Smooth muscle cell of the brain vasculature (primary cell): Measurements from ENCODE around the gene ACVR1.
A peak's percentile ranks its signal among the peaks of the same experiment; 100 is the strongest.

ENCODE experiments used
- DNase-seq: peaks from one replicate; pipeline ENCODE4 v3.0.0-alpha.2; 2012; ENCODE audit warnings: low read depth, low spot score

Gene ACVR1

DNA sequence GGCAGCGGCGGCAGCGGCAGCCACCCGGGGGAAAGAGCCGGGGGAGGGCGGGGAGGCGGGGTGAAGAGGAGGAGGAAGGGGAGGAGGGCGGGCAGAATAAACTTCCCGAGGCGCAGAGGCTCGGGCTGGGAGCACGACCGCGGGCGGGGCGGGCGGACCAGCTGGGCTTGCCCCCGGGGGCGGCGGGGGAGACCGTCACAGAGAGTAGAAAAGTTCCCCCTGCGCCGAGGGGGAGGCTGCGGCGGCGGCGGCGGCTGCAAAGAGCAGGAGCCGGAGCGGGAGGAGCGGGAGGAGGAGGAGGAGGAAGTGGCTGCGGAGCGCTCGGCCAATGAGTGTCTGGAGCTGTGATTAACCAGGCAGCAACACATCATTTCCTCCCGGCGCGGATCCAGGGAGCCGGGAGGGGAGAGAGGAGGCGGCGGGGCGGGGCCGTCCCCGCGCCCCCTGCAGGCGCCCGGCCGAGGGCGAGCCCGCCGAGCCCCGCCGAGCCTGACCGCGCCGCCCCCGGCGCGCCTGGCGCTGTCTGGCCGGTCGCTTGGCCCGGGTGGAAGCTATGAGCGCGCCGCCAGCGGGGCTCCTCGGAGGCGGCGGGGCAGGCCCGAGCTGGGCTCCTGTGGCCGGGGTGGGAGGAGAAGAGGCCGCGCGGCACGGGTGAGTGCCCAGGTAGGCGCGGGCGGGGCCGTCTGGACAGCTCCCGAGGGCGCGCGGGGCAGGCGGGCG is at the start of gene ACVR1:
Gene ACVR1, minus strand, starts transcription at position 265 of the 720 bp plus-strand sequence. CDS start 76,837 bp downstream, outside the sequence.
- peak; percentile 89 for DNase-seq

DNA sequence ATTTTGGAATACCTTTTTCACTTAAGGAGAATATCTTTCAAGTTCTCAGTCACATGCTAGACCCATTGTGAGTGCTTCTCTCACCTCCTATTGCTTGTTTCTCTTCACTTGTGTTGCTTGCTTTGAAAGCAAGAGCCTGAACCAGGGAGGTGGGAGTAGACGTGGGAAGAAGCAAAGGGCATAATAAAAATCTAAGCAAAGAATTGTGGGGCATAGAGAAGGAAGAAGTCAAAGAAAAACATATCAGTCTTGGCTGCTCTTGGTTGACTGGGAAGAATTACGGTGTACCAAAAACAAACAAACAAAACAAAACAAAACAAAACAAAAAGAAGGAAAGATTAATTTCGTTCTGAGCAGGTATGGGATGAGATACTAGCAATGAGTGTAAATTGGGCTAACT is 48.9 kb upstream of the ACVR1 start:
- no peak for DNase-seq

DNA sequence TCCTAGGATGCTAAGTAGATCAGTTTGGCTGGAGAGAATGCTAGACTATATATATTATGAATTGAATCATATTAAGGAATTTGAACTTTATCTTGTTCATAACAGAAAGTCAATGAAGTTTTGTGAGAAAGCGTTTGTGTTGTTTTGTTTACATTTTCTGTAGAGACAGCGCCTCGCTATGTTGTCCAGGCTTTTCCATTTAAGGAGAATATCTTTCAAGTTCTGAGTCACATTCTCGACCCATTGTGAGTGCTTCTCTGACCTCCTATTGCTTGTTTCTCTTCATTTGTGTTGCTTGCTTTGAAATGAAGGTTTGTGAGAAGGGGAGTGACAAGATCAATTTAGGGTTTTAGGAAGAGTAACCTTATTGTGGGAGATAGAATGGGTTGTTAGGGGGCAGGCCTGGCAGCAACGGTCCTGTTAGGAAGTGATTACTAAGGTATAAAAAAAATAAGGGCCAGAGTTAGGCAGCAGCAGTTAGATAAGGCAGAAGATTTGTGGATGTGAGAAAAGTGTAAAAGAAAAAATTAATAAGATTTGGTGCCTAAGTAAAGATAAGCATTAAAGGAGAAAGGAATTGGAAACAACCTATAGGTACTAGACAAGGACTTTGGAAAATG is 47.6 kb upstream of the ACVR1 start:
- DNase-seq = no peak

DNA sequence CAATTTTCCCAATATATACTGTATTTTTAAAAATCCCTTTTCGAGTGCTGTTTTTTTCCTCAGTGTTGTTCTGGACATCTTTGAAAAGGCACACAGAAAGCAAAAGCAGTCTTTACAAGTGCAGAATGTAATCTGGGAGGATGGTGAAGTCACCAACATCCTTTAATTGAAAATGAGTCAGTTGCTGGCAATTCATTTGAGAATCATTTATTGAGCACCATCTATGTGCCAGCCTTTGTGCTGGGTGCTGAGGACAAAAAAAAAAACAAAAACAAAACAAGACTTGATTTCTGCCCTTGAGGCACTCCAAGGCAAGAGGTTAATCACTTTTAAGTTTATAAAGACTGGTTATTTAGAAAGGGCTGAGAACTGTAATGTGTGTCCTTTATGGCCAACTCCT is 46.7 kb upstream of the ACVR1 start:
- no peak for DNase-seq

DNA sequence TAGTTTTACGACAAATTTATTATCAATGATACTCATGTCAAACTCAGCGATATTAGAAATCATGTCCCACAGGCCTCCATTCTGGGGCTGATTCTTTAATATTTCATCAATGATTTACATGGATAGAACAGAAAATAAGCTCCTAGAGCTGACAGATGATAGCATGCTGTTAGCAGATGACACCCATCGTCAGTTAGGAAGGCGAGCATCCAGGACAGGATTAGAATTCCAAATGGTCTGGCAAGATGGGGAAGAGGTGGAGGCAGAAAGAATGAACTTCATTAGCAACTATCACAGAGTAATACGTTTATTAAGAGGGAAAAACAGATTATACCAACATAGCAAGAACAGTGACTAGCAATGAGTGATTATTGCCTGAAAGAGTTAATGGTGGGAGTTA is 46.2 kb upstream of the ACVR1 start:
- DNase-seq = no peak

DNA sequence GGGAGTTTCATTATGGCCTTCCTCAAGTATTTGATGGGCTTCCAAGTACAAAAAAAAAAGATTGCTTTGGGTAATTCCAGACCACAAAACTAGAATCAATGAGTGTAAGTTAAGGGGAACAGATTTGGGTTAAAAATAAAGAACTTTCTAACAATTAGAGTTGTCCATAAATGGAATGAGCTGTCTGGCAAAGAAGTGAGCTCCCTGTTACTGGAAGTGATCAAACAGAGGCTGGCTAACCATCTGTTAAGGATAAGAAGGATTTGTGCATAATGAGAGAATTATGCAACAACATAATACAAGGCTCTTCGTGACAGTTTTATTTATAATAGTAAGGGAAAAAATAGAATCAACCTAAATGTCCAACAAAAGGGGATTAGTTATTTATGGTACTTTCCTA is 44.6 kb upstream of the ACVR1 start:
- no peak for DNase-seq

DNA sequence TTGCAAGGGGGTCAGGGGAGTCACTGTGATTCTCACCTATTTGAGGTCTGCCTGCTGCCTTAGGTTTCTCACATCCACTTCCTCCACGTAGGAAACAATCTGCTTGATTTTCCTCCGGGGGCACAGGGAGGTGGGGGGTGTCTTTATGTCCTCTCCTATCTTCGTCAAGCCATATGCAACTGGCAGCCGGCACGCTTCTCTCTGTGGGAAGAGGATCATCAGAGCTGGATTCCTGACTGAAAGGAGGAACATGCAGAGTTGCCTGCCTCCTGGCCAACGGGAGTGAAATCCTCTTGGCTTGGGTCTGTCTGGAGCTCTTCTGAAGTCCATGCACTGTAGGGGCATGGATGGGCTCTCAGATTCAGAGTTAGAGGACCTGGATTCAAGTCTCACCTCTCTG is 43.1 kb upstream of the ACVR1 start:
- DNase-seq = no peak

DNA sequence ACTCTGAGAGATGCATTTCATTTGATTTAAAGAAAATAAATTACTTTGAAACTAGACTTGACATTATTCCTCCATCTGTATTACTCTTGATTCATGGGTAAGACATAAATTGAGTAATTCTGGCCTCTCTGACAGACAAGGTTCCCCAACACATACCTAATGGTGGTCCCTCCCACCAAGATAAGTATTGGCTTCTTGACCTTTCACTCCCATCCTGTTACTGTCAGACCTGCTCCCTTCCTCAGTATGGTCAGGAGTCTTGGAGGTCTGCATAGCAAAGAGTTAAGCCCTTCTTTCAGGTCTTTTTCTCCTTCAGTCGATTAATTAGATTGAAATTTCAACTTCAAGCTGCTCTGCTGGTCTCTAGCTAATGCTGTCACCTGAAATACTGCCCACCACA is 42.2 kb upstream of the ACVR1 start:
- no peak for DNase-seq

DNA sequence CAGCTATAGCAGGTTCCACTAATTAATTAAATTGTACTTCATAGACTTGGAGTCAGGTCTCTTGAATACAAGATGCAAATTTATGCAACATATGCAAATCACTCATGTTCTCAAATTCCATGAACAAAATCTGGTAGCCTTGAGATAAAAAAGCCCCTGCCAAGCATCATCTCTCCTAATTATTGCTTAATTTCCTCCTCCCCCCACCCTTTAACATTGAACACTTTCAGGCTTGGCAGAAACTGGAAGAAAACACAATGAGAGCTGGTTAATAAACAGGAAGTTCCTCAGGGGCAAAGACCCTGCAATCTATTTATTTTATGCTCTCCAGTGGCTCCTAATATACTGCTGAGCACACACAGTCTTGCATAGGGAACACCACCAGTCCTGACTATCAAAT is 35.6 kb upstream of the ACVR1 start:
- no peak for DNase-seq

DNA sequence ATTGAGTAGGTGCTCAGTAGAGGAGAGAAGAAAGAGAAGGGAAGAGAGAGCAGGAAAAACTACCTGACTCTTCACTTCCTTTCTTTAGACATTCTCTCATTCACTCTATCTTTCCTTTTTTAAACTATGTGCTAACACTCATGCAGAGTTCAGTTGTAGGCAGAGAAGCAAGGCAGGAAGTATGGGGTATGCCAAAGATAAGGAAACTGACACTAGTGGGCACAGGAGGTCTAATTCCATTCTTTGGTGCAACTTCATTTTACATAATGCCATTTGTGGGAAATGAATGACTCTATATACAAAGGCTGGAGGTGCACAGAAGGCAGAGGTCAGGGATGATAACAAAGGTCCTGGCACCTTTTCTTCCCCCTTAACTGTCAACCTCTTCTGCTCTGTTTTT is 35.1 kb upstream of the ACVR1 start:
- DNase-seq = no peak

DNA sequence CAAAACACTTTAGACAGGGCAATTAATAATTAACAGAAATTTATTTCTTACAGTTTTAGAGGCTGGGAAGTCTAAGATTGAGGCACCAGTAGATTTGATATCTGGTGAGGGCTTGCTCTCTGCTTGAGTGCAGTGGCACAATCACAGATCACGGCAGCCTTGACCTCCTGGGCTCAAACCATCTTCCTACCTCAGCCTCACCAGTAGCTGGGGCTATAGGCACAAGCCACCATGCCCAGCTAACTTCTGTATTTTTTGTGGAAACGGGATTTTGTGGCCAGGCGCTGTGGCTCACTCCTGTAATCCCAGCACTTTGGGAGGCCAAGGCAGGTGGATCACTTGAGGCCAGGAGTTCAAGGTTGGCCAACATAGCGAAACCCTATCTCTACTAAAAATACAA is 29.0 kb upstream of the ACVR1 start:
- DNase-seq = no peak

DNA sequence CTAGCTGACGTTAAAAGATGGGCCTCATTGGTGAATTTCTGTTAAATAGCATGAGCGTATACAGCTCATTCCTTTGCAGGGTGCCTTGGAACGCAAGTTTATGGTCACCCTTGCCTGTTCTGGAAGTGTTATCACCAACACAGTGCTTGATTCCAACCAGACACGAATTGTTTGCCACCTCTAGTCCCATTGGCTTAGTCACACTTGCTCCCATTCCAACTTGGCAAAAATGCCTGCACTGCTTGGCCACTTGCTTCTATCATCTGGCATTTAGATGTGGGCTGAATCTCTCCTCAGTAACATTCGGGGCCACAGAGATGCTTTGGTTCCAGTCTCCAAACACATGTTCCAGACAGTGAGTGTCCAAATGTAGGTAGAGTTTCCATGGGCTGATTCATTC is 27.5 kb upstream of the ACVR1 start:
- no peak for DNase-seq

DNA sequence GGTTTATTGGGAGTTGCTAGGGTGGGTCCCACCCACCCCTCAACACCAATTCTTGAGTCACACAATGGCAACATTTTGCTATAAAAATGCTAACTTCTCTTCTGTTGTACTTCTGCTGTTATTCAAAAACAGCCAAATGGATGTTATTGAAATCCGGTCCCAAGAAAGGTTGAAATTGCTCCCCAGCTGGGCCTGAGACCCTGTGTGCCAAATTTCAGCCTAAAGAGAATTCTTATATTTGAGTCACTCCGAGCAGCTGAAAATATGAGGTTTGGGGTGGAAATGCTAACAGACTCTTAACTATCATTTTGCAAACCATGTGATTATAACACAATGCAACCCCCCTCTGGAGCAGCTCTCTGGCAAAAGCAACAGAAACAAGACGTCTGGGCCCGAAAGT is 27.0 kb upstream of the ACVR1 start:
- DNase-seq = no peak

DNA sequence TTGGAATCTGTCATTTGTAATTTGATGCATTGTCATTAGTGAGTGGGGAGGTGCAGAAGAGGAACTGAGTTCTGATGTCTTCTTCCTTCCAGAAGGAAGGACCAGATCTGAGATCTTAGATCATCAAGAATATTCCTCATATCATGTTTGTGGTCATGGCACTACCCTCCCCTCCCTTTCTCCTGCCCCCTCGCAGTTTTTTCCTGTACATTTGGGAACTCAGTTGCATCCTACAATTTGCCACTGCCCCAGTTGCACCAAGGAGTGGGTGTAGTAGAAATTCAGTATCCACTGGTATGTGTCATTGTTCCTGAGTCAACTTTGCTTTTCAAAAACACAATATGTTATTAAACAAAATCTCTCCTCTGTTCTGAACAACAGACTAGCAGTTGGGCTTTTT is 26.6 kb upstream of the ACVR1 start:
- DNase-seq = no peak

DNA sequence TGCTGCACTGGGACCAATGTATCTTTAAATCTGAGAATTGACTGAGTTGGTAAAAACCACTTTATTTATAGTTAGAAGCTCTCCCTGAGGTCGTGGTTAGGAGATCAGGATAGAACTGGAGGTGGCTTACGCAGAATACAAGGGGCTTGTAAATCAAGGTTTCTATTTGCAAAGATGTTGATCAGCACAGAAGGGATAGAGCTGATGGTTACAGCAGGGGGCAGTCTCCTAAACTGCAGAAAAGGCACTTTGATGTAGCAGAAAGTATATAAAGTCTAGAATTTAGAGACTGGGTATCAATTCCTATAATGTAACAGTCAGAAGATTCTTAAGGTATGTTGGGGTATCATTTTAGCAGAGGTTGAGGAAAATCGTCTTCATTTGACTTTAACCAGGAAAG is 25.2 kb upstream of the ACVR1 start:
- DNase-seq = no peak

DNA sequence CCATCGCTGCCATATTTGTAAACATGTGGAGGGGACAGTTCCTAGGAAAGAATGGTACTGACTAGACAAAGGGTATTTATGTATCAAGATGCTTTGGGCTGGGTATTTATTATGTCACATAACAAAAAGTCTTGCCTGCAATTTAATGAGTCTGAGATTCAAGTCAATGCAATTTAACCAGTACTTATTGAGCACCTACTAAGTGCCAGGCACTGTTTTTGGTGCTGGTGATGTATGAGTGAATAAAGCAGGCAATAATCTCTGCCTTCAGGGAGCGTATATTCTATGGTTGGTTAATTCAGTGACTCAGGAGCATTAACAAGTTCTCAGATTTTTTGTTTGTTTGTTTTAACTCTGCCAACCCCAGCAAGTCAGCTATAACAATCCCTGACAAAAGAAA is 24.6 kb upstream of the ACVR1 start:
- DNase-seq = no peak

DNA sequence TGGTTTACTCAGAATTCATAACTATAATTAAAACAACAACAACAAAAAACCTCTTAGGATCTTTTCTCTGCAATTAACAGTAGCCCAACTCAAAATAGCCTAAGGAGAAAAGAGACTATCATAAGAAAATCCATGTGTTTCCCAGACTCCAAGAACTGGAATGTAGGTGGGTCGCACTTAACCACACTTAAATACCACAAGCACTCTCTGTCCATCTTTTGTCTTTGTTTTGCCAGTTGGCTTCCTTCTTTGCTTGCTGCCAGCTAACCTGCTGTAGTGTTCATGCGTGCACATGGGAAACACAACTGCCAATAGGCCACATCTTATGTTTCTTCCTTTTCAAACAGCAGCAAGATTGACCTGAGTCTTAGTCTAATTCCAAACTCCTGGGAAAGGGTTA is 24.1 kb upstream of the ACVR1 start:
- no peak for DNase-seq

DNA sequence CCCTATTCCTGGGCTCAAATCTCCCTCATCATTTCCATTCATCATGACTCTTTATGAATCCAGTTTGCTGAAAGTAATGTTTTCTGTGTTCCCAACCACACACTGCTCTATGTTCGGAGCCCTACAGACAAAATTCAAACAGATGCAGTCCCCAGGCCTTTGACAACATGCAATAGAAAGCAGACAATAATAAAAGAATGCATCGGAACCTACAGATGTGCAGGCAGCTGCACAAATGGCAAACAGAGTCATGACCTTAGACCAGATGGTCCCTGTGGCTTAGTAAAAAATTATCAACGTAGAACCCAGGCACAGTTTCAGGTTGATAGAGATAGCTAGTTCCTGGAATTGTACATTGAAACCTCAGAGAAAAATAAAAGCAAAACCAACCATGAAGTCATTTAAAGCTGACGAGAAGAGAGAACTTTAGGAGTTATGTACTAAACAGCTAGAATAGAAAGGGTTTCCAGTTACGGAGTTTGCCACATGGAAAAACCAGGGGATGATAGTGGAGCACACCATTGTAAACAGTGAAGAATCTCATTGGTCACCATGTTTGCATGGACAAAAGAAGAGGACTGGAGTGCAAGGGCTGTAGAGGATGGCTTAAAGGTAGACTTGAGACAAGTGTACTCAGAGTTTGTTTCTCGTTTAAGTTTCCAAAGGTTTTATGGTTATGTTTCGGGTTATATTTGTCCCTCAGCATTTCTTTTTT is 23.2 kb upstream of the ACVR1 start:
- no peak for DNase-seq

DNA sequence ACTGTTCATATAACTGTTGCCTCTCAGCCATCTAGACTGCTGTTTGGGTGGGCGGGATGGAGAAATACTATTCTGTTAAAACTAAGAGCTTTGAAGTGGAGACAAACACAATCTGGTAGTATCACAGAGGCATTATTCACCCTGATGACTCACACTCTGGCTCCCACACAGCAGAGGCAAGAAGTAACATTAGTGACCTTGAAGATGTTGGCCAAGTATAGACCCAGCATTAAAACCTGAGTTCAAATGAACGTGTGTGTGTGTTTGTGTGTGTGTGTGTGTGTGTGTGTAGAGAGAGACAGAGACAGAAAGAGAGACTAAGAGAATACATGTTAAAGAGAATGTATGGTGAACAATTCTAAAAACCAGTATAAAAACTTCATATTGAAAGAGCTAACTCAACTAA is 22.5 kb upstream of the ACVR1 start:
- peak; percentile 36 for DNase-seq

DNA sequence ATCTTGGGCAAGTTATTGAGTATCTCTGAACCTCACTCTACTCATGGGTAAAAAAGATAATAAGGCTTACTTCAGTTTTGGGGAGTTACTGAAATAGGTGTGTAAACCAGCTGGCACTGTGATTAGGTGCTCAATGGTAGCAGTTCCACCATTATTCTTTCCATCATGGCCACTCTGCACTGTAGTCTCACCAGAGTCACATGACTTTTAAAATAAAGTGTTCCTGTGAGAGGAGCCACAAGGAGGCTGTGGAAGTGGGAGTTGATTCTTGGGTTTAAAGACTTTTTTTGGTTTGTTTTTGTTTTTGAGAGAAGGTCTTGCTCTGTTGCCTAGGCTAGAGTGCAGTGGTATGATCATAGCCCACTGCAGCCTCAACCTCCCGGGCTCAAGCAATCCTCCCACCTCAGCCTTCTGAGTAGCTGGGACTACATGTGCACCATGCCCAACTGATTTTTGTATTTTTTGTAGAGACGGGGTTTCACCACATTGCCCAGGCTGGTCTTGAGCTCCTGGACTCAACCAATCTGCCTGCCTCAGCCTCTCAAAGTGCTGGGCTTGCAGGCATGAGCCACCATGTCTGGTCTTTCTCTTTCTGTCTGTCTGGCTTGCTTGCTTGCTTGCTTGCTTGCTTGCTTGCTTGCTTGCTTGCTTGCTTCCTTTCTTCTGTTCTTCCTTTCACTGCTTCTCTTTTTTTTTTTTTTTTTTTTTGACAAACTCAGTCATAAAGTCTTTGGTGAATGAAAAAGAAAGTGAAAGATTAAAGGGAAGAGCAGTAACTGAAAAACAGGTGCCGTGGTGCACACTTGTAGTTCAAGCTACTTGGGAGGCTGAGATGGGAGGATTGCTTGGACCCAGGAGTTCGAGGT is 21.2 kb upstream of the ACVR1 start:
- DNase-seq = no peak

DNA sequence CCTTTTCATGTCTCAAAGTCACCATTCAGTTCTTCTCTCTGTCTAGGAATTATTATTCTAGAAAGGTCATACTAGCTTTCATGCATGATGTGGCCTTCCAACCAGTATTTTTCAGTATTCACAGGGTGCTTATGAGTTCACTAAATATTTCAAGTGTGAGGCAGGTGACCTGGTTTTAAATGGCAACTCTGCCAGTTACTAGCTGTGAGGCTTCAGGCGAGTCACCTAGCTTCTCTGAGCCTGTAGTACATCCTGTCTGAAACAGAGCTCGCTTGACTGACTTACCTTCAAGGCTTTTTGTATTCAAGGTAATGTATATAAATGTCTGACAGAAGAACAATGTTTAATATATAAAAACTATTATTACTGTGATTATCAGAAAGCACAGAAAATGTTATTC is 19.4 kb upstream of the ACVR1 start:
- no peak for DNase-seq
